NCI-H526 (cell line): ENCODE data around the gene TNXB.
"Not testable (repeated sequence)": the region's sequence is repeated elsewhere in the genome, so short reads cannot be mapped to it uniquely, and the experiment has no call there.

Source experiments
- DNase-seq, 2 experiments: peaks; one replicate each; lab custom pipeline; 2025; lab: John Stamatoyannopoulos, UW

Gene TNXB

GRCh38 chr6:32109114-32109764 is at the start of gene TNXB:
Gene TNXB, minus strand, starts transcription at chr6:32109338. Its CDS starts 11,140 bp downstream, at chr6:32098198.
- peak in 1 of 2 experiments; percentile 23 for DNase-seq

DNA sequence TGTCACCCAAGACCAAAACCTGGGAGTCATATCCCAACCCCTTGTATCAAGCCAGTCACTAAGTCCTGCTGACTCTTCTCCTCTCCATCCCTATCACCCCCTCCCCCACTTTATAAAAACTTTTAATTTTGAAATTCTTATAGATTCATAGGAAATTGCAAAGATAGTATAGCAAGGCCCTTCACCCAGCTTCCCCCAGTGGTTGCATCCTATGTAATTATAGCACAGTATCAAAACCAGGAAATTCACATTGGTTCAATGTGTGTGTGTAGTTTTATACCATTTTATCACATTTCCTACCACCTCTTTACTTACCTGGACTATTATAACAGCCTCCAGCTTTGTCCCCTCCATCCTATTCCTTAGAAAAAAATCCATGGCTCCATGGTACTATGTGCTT is 48.9 kb upstream of the TNXB start:
- DNase-seq: no peak

- DNase-seq: no peak
Observed at GRCh38 chr6:32156891-32157290, 47.8 kb upstream of the TNXB start.

DNA sequence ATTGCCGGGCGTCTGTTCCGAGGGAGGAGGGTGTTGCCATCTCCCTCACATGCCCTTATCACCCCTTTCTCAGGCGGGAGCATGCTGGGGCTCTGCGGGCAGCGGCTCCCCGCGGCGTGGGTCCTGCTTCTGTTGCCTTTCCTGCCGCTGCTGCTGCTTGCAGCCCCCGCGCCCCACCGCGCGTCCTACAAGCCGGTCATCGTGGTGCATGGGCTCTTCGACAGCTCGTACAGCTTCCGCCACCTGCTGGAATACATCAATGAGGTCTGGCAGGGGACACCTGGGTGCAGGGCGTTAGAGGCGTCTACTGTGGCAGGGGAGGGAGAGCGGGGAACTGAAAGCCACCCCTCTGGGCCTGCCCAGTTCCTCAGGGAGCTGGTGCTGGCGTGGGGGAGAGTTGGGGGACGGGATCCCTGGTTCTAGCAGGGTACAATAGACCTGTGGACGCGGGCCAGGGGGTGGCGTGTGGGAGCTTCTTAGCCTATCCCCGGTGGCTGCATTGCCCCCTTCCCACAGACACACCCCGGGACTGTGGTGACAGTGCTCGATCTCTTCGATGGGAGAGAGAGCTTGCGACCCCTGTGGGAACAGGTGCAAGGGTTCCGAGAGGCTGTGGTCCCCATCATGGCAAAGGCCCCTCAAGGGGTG is 45.5 kb upstream of the TNXB start:
- DNase-seq: peak; percentile 53 to 83

GRCh38 chr6:32153564-32154513 is 44.7 kb upstream of the TNXB start, which contains the start of gene PPT2:
Gene PPT2, plus strand, starts transcription at chr6:32154141. Its CDS starts 454 bp downstream, at chr6:32154595.
- peak; percentile 85 to 93 for DNase-seq

DNA sequence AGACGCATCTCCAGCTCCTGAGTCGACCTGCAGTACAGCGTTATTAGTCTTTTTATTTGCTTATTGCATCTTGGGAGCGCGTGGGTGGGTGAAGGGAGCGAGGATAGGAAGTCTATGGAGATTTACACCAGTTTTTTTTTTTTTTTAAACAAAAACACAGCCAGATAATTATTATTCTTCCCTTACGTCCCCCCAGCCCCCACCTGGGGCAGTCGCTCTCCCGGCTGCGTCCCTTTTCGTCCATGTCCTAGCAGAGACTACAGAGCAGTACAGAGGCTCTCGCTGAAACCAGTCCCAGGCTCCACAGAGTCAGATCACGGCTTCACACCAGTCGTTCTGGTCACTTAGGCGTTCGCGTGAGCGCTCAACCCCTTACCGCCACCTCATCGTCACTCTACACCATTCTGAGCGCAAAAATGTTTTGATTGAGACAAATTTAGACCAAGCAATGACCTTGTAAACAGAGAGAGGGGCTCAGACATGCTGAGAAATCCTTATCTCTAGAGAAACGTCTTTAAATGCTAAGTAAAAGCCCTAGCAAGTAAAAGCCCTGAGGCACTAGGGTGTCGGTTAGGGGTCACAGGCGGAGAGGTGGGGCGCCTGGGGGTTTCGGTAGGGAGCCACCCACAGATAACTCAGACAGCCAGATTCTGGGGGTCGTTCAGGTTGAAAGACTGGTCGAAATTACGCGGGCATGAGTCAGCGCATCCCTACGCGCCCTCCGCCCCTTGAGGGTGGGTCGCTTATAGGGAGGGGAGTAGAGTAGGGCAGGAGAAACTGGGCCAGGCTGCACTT is 43.8 kb upstream of the TNXB start:
- DNase-seq: peak in 1 of 2 experiments; percentile 74

DNA sequence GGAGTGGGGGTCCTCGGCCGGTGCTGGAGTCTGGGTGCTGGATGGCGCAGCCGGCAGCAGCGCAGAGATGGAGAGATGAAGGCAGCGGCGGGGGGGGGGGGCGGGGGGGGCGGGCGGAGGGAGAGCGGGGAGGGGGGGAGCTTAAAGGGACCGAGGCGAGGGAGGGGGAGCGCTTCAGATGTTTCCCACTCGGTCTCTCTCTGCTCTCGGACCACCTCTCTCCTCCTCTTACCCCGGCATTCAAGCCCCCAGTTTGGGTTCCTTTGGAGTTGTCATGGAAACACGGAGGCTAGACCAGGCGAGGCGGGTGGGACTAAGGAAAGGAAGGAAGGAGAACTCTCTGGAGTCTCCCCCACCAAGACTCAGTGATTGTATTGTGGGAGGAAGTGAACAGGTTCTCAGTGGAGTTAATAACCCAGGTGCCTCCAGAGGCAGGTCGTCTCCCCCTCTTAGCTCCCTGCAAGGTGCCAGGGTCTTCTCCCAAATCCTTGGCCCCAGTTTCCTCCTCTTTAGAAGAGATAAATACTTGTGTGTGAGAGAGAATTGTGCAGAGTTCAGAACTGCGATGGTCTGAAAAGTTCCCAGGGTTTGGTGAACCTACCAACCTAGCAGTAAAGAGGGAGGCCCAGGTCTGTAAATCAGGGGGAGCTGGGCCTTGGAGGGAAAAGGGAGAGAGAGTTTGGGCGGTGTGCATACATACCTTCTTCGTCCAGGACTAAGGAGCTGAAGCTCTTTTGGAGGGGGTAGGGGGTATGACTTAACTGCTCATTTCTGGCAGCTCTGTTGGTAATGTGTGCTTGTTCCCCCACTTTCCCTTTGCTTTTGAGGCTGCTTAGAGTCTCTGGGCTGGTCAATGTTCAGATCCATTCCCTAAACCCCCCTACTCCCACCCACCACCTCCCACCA is 43.0 kb upstream of the TNXB start, which contains the start of gene PRRT1:
Gene PRRT1 (minus strand): TSS at position 77 of the 906 bp plus-strand sequence. CDS start 112 bp downstream, outside the sequence.
- DNase-seq: no peak

- DNase-seq: no peak
Observed at GRCh38 chr6:32151181-32151862, 42.2 kb upstream of the TNXB start.

DNA sequence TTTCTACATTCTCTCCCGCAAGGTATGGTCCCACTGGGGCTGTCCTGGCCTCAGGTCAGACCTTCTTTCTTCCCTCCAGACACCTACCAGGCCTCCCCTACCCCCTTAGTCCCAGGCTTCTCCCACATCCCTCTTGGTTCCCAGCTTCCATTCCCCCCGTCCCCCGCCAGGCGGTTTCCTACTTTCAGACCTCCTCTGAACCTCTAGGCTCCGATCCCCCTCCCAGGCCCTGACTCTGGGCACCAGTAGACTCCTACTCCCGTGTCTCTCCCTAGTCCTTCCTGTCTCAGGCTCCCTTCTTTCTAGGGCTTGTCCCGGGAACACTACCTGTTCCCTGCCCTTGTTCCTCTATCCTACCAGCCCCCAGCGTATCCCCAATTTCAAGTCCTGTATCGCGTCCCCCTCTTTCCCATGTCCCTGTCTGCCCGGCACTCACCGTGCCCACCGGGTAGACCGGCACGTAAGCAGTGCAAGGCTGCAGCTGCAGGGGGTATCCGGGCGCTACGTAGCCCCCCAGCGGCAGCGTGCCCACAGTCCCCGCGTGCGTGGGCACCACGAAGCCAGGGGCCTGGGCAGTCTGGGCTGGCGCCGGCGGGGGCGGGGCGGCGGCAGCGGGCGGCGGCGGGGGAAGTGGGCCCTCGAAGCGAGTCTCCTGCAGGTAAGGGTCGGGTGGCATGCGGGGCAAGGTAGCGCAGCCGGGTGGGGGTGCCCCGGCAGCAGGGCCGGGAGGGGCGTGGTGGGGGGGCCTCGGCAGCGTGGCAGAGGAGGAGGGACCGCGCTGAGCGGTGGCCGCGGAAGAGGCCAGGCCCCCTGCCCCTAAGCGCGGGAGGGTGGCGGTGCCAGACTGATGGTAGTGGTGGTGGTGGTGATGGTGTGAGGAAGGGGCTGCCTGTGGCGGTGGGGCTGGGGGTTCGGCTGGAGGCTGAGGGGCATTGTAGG is 41.1 kb upstream of the TNXB start:
- no peak for DNase-seq

DNA sequence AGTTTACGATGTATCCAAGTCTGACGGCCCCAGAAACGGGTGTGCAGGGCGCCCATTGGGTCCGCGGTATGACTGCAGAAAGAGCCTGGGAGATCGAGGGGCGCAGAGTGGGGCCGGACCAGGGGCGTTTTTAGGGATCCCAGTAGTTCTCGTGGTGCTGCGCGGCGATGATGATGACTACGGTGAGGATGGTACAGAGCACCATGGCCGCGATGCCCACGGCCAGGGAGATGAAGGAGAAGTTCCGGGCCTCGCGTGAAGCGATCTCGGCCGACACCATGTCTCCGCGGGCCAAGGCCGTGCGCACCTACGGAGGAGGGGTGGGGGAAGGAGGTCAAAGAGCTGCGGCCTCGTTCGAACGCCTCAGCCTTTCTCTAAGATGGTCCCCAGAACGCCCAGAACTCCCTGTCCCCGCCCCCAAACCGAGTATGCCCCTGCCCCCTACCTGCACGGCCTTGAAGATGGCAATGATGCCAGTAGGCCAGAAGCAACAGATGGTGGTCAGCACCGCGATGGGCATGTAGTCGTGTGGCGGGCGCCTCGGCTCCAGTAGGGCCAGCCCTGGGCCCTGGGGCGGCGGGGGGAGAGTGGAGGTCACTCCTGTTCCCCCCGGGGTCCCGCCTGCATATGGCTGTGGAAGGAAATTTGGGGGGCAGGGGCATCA is 40.1 kb upstream of the TNXB start:
- no peak for DNase-seq

- DNase-seq: no peak
Observed at GRCh38 chr6:32148289-32149091, 39.4 kb upstream of the TNXB start.

- DNase-seq: no peak
Observed at GRCh38 chr6:32147401-32148132, 38.4 kb upstream of the TNXB start.

- no peak for DNase-seq
Observed at GRCh38 chr6:32146687-32147086, 37.5 kb upstream of the TNXB start.

- DNase-seq: no peak
Observed at GRCh38 chr6:32146287-32146686, 37.1 kb upstream of the TNXB start.

DNA sequence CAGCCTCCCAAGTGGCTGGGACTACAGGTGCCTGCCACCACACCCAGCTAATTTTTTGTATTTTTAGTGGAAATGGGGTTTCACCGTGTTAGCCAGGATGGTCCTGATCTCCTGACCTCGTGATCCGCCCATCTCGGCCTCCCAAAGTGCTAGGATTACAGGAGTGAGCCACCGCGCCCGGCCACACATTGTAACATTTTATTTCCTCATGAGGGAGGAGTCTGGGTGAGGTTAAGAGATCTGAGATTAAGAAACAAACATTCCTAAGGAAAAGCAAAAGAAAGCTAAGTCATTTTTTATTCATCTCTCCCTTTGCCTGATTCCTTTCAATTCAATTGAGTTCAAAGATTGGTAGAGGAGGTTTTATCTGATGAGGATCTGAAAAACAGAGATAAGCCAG is 35.1 kb upstream of the TNXB start:
- DNase-seq: not testable (repeated sequence)

- DNase-seq: no peak
Observed at GRCh38 chr6:32140420-32141046, 31.4 kb upstream of the TNXB start.
